ENCODE results near the gene XPC.

Gene XPC

GRCh38 chr3:14222900-14223594 is 44.6 kb upstream of the XPC start:
- no peaks in the 10 kb centered on the region for H3F3A ChIP-seq (ENCODE audit: insufficient read depth, low read length)
- H3K9me2 ChIP-seq (ENCODE audit: low read depth, low read length), result no peaks in the 10 kb centered on the region
- no peak overlapping the region for H3K27ac ChIP-seq (ENCODE audit: low read depth, low read length, poor library complexity, severe bottlenecking)
- H3K27me3 ChIP-seq (ENCODE audit: insufficient read depth, low read length), result no peaks in the 10 kb centered on the region; the same call in 1 of the 2 replicates
- no peak overlapping the region for H3K4me2 ChIP-seq (ENCODE audit: low read length)
- no peaks in the 10 kb centered on the region; the same call in 1 of the 2 replicates for H3K36me3 ChIP-seq (ENCODE audit: insufficient read depth, low read length)
- H3K9ac ChIP-seq (ENCODE audit: low read length), result no peak overlapping the region
- no peak overlapping the region for H3K4me3 ChIP-seq (ENCODE audit: low read depth, low read length, poor library complexity, severe bottlenecking)
- no peaks in the 10 kb centered on the region for H4K20me1 ChIP-seq (ENCODE audit: insufficient read depth, low read length)
- H2AFZ ChIP-seq (ENCODE audit: low read length), result no peak overlapping the region
- peaks cover 4% of the 10 kb centered on the region; the same call in 1 of the 2 replicates for H3K9me3 ChIP-seq (ENCODE audit: low read length)
- TF ChIP-seq, protein P1, sequence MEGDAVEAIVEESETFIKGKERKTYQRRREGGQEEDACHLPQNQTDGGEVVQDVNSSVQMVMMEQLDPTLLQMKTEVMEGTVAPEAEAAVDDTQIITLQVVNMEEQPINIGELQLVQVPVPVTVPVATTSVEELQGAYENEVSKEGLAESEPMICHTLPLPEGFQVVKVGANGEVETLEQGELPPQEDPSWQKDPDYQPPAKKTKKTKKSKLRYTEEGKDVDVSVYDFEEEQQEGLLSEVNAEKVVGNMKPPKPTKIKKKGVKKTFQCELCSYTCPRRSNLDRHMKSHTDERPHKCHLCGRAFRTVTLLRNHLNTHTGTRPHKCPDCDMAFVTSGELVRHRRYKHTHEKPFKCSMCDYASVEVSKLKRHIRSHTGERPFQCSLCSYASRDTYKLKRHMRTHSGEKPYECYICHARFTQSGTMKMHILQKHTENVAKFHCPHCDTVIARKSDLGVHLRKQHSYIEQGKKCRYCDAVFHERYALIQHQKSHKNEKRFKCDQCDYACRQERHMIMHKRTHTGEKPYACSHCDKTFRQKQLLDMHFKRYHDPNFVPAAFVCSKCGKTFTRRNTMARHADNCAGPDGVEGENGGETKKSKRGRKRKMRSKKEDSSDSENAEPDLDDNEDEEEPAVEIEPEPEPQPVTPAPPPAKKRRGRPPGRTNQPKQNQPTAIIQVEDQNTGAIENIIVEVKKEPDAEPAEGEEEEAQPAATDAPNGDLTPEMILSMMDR (IDR thresholded peaks at IDR 0.05; ENCODE audit: low read length), result no peak
- TF ChIP-seq EZH2 (IDR thresholded peaks at IDR 0.05; ENCODE audit: borderline replicate concordance, low read length), result no peak
- H3K4me1 ChIP-seq (ENCODE audit: insufficient read depth, low read length, severe bottlenecking), result peaks cover 14% of the 10 kb centered on the region
- no peaks in the 10 kb centered on the region for H3K79me2 ChIP-seq (ENCODE audit: insufficient read depth, low read length)

DNA sequence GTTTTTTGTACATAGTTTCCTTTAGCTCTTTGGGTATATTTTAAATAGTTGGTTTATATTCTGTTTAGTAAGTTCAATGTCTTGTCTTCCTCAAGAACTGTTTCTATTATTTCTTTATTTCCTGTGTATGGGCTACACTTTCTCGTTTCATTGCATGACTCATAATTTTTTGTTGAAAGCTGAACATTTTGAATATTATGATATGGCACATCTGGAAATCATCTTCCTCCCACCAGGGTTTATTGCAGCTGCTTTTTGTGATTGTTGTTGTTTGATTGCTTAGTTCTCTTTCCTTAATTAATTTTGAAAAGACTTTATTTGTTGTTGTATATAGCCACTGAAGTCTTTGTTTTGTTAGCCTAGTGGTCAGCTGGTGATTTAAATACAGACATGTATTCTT is 44.1 kb upstream of the XPC start:
- Histone ChIP-seq H3K4me2 (ENCODE audit: low read length) (no peak overlapping the region), H3K9me3 (ENCODE audit: low read length) (peaks cover 4% of the 10 kb centered on the region; the same call in 1 of the 2 replicates)

DNA sequence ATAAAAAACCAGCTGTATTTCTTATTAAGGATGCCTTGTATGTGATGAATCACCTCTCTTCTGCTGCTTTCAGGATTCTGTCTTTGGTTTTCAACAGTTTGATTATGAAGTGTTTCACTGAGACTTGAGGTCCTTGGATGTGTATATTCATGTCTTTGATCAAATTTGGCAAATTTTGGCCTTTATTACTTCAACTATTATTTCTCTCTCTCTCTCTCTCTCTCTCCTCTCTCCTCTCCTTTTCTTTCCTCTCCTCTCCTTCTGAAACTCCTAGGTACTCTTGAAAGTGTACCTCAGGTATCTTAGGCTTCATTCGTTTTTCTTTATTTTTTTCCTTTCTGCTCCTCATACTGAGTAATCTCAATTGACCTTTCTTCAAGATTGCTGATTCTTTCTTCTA is 43.5 kb upstream of the XPC start:
- Histone ChIP-seq H3K36me3 (ENCODE audit: insufficient read depth, low read length) (no peaks in the 10 kb centered on the region; the same call in 1 of the 2 replicates), H2AFZ (ENCODE audit: low read length) (no peak overlapping the region), H3K9ac (ENCODE audit: low read length) (no peak overlapping the region), H3K4me2 (ENCODE audit: low read length) (no peak overlapping the region), H3K9me2 (ENCODE audit: low read depth, low read length) (no peaks in the 10 kb centered on the region), H3K4me3 (ENCODE audit: low read depth, low read length, poor library complexity, severe bottlenecking) (no peak overlapping the region), H3K9me3 (ENCODE audit: low read length) (peaks cover 4% of the 10 kb centered on the region; the same call in 1 of the 2 replicates), H3F3A (ENCODE audit: insufficient read depth, low read length) (no peaks in the 10 kb centered on the region), H3K4me1 (ENCODE audit: insufficient read depth, low read length, severe bottlenecking) (peaks cover 14% of the 10 kb centered on the region), H3K27me3 (ENCODE audit: insufficient read depth, low read length) (no peaks in the 10 kb centered on the region), H3K79me2 (ENCODE audit: insufficient read depth, low read length) (no peaks in the 10 kb centered on the region), H3K27ac (ENCODE audit: low read depth, low read length, poor library complexity, severe bottlenecking) (no peak overlapping the region), H4K20me1 (ENCODE audit: insufficient read depth, low read length) (no peaks in the 10 kb centered on the region)
- TF ChIP-seq, protein P1 (IDR thresholded peaks at IDR 0.05; ENCODE audit: low read length), result no peak
- TF ChIP-seq EZH2 (IDR thresholded peaks at IDR 0.05; ENCODE audit: borderline replicate concordance, low read length), result no peak

More for the DNA sequence above, 44.1 kb upstream of the XPC start:
- H3K79me2 ChIP-seq (ENCODE audit: insufficient read depth, low read length), result no peaks in the 10 kb centered on the region
- H3K4me1 ChIP-seq (ENCODE audit: insufficient read depth, low read length, severe bottlenecking), result peaks cover 14% of the 10 kb centered on the region
- no peaks in the 10 kb centered on the region for H4K20me1 ChIP-seq (ENCODE audit: insufficient read depth, low read length)
- no peak overlapping the region for H3K9ac ChIP-seq (ENCODE audit: low read length)
- H3K36me3 ChIP-seq (ENCODE audit: insufficient read depth, low read length), result no peaks in the 10 kb centered on the region; the same call in 1 of the 2 replicates
- no peak overlapping the region for H3K4me3 ChIP-seq (ENCODE audit: low read depth, low read length, poor library complexity, severe bottlenecking)
- no peaks in the 10 kb centered on the region for H3F3A ChIP-seq (ENCODE audit: insufficient read depth, low read length)
- TF ChIP-seq, protein P1 (IDR thresholded peaks at IDR 0.05; ENCODE audit: low read length), result no peak
- TF ChIP-seq EZH2 (IDR thresholded peaks at IDR 0.05; ENCODE audit: borderline replicate concordance, low read length), result no peak
- no peaks in the 10 kb centered on the region for H3K9me2 ChIP-seq (ENCODE audit: low read depth, low read length)
- H3K27me3 ChIP-seq (ENCODE audit: insufficient read depth, low read length), result no peaks in the 10 kb centered on the region
- no peak overlapping the region for H3K27ac ChIP-seq (ENCODE audit: low read depth, low read length, poor library complexity, severe bottlenecking)
- no peak overlapping the region for H2AFZ ChIP-seq (ENCODE audit: low read length)
